Adipocyte (in vitro differentiated cells): ENCODE data around the gene LRRC46.

Experiments used
- DNase-seq: peaks from one replicate; pipeline ENCODE4 v3.0.0-alpha.2; 2015; ENCODE audit warnings: low read depth
- H3K27me3 ChIP-seq: replicated peaks from 2 replicates; pipeline ENCODE4 v1.7.0; 2013; ENCODE audit warnings: mild to moderate bottlenecking, low read length, moderate library complexity; ENCODE audit not compliant: control insufficient read depth, insufficient read depth
- H3K36me3 ChIP-seq: 2 replicates; pipeline ENCODE4 v1.7.0; 2013; ENCODE audit warnings: low read length, mild to moderate bottlenecking, moderate library complexity; ENCODE audit not compliant: control insufficient read depth, insufficient read depth, severe bottlenecking
- H3K4me1 ChIP-seq: 2 replicates; pipeline ENCODE4 v1.7.0; 2013; ENCODE audit warnings: mild to moderate bottlenecking, low read length, moderate library complexity; ENCODE audit not compliant: control insufficient read depth, insufficient read depth
- H3K4me3 ChIP-seq: 2 replicates; pipeline ENCODE4 v1.7.0; 2013; ENCODE audit warnings: mild to moderate bottlenecking, low read length, moderate library complexity
- H3K9ac ChIP-seq: 2 replicates; pipeline ENCODE4 v1.7.0; 2013; ENCODE audit warnings: mild to moderate bottlenecking, low read length, moderate library complexity
- H3K9me3 ChIP-seq: 2 replicates; pipeline ENCODE4 v1.7.0; 2013; ENCODE audit warnings: mild to moderate bottlenecking, low read length, moderate library complexity; ENCODE audit not compliant: control insufficient read depth

The LRRC46 gene

DNA sequence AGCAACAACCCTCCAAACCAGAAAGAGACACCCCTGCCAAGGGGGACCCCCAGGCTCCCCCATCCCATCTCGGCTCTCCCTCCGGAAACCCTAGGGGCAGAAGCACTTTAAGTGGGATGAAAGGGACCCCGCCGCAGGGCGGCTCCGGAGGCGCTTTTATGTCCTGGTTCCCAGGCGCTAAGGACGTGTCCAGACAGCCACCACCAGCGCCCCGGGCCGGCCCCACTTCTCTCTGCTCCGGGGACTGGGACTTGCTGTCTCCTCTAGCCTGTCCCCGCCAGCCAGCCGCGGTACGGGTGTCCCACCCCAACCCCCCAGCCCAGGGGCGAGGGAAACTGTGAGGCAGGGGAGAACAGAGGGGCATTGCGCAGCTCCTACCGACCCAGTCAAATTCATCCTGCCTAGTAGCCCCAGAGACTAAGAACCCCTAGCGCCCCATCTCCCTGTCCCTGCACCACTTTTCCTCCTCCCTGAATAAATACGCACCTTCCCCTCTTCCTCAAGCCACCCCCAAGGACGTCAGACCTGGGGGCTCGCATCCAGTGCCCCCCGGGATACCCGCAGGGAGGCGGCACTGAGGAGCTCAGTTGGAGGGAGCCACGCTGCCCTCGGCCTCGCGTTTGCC is 15.4 kb downstream of the LRRC46 start:
- Histone ChIP-seq H3K4me3 (no peak overlapping the region), H3K27me3 (peaks cover 52% of the 10 kb centered on the region), H3K36me3 (no peaks in the 10 kb centered on the region), H3K4me1 (peaks cover 3% of the 10 kb centered on the region), H3K9me3 (no peaks in the 10 kb centered on the region), H3K9ac (no peak overlapping the region)
- DNase-seq = no peak

DNA sequence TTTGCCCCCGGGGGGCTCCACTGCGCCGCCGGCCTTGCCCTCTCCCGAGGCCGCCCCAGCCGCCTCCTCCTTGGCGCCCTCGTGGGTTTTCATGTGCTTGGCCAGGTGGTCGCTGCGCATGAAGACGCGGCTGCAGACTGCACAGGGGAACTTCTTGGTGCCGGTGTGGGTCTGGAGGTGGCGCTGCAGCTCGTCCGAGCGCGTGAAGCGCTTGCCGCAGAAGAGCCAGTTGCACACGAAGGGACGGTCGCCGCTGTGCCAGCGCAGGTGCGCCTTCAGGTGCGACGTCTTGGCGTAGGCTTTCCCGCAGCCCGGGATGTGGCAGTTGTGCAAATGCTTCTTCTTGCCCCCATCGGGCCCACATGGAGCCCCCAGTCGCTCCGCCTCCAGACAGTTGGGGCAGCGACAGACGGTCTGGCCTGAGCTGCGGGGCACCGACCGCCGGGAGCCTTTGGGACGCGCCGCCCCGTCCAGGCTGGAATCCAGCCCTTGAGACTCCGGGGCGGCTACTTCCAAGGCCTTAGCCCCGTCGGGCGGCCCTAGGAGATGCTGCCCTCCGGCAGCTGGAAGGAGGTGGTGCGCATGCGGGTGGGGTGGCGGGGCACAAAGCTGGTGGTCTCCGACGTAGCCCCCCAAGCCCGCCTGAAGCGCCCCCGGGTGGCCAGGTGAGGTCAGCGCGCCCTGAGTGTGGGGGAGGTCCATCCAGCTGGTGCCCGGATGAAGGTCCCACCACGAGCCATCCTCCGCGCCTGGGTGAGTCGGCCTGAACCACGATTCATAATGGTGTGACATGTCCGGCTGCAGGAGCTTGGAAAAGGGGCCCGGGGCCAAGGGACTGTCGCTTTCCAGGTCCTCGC is 16.1 kb downstream of the LRRC46 start:
- DNase-seq = peak; percentile 23
- no peak overlapping the region for H3K9ac ChIP-seq
- no peak overlapping the region for H3K4me3 ChIP-seq
- peaks cover 59% of the 10 kb centered on the region for H3K27me3 ChIP-seq
- peaks cover 3% of the 10 kb centered on the region for H3K4me1 ChIP-seq
- H3K36me3 ChIP-seq = no peaks in the 10 kb centered on the region
- no peaks in the 10 kb centered on the region for H3K9me3 ChIP-seq

DNA sequence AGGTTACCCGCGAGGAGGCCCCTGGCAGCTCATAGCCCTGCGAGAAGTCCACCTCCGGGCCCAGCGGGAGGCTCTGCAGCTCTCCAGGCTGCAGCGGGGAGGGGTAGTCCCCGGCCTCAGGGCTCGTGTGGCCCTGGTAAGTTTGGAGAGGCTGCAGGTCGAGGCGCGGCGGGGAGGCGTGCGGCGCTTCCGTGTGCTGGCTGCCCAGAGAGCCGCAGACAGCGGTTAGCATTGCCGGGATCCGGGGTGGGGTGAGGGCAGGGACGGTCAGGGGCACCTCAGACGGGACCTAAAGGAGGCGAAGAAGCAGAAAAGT is 16.7 kb downstream of the LRRC46 start:
- Histone ChIP-seq H3K36me3 (no peaks in the 10 kb centered on the region), H3K4me1 (peaks cover 3% of the 10 kb centered on the region), H3K4me3 (no peak overlapping the region), H3K9ac (no peak overlapping the region), H3K9me3 (no peaks in the 10 kb centered on the region), H3K27me3 (peaks cover 65% of the 10 kb centered on the region)
- DNase-seq = no peak

DNA sequence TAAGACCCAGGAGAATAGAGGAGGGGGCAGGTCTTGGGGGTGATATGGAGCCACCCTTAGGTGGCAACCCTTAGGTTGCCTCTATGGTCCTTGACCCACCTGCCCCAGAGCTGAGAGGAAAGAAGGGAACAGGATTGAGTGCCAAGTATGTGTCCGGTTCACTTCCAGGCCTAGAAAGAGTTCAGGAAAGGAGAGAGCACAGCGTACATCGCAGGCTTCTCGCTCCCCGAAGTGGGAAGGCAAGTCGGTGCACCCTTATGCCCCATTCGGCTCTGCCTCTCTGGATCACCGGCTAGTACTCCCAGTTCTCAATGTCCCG is 18.9 kb downstream of the LRRC46 start:
- Histone ChIP-seq H3K9ac (no peak overlapping the region), H3K27me3 (peaks cover 82% of the 10 kb centered on the region), H3K4me3 (no peak overlapping the region), H3K4me1 (peaks cover 3% of the 10 kb centered on the region), H3K9me3 (no peaks in the 10 kb centered on the region), H3K36me3 (no peaks in the 10 kb centered on the region)
- DNase-seq = no peak

DNA sequence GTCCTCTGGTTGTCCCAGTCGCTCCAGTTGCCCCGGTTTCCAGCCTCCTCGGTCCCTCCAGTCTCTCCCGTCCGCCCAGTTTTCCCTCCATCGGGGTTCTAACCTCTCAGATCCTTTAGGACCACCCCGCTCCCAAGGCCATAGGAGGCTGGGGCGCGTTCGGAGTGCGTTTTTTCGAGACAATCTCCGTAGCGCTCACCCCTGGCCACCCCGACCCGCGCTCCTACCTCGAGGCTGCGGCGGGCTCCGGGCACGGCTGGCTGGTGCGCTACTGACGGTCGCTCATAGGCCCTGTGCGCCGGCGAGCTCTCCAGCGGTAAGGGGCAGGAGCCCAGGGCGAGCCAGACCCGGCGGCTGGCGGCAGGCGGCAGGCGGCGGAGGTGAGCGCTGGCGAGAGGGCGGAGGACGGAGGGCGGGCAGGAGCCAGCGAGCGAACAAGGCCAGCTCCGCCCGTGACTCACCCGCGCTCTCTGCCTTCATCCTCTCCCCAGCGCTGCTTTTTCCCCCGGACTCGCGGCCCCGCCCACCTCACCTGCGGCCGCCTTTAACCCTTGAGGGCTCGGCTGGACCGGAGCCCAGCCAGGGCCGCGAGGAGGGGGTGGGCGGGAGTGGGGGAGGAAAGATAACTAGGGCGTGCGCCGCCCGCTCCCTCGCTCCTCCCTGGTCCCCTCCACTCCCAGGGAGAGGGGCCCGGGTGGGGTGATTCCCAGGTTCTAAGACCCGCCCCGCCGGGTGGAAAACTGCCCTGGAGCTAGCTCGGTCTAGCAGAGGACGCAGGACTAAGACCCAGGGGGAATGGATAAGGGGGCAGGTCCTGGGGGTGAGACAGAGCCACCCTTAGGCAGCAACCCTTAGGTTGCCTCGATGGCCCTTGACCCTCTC is 19.5 kb downstream of the LRRC46 start, which contains the start of gene SP6:
Gene SP6 (minus strand): TSS at position 472 of the 882 bp plus-strand sequence. CDS start 2,734 bp downstream, outside the sequence.
- Histone ChIP-seq H3K9ac (no peak within 1 kb of the TSS), H3K27me3 (peaks cover 82% of the 10 kb centered on the region), H3K4me1 (peaks cover 3% of the 10 kb centered on the region), H3K9me3 (no peaks in the 10 kb centered on the region), H3K4me3 (peak within 1 kb of the TSS; percentile 27), H3K36me3 (no peaks in the 10 kb centered on the region)
- DNase-seq = peak; percentile 72

DNA sequence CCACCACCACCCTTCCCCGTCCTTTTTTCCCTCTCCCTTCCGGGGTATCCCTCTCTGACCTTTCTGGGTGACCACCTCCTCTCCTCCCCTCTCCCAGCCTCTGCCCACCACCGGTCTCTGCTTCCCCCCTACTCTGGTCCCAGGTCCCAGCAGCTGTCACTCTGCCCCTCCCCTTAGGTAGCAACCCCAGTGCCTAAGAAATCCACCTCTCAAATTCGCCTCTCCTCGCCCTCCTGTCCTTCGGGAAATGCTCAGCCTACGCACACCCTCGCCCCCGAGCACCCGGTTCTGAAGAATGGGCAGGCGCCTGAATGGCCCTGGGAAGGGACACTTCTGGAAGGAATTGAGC is 20.3 kb downstream of the LRRC46 start:
- H3K4me3 ChIP-seq = no peak overlapping the region
- no peaks in the 10 kb centered on the region for H3K36me3 ChIP-seq
- H3K9ac ChIP-seq = no peak overlapping the region
- peaks cover 3% of the 10 kb centered on the region for H3K4me1 ChIP-seq
- H3K9me3 ChIP-seq = no peaks in the 10 kb centered on the region
- H3K27me3 ChIP-seq = peaks cover 82% of the 10 kb centered on the region
- no peak for DNase-seq

DNA sequence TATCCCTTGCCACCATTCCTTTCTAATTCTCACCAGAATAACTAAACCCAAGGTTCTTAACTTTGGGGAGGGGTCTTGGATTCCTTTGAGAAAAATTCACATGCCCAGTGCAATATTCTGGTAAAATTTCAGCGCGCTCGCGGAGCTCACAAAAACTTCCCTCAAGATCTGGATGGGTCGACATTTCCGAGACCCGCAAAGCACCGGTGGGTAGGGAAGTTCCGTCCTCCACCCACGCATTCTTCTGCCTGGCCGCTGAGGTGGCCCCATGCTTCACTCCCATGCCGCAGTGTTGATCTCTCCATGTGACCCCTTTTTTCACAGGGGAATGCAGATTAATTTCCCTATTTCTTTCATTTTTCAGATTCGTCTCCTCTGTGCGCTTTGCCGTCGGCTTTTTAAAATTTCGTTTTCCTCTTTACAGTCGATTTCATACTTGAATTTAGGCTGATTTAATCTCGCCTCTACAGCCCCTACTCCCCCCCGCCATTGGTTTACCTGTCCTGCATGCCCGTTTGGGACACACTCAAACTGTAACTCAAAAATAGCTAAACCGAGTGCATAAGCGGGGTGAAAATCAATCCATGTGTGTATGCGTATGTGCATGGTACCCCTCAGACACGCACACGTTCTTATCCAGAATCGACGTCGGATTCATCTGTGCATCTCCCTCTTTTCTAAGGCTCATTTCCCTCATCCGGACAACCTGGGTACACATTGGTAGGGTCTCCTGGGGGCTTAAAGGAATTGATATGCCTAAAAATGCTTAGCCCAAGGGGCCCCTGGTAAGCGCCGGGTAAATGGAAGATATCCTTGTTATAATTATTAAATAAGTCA is 20.9 kb downstream of the LRRC46 start:
- H3K9me3 ChIP-seq = no peaks in the 10 kb centered on the region
- H3K9ac ChIP-seq = no peak overlapping the region
- peaks cover 82% of the 10 kb centered on the region for H3K27me3 ChIP-seq
- H3K4me3 ChIP-seq = no peak overlapping the region
- peaks cover 3% of the 10 kb centered on the region for H3K4me1 ChIP-seq
- no peaks in the 10 kb centered on the region for H3K36me3 ChIP-seq
- DNase-seq = no peak

DNA sequence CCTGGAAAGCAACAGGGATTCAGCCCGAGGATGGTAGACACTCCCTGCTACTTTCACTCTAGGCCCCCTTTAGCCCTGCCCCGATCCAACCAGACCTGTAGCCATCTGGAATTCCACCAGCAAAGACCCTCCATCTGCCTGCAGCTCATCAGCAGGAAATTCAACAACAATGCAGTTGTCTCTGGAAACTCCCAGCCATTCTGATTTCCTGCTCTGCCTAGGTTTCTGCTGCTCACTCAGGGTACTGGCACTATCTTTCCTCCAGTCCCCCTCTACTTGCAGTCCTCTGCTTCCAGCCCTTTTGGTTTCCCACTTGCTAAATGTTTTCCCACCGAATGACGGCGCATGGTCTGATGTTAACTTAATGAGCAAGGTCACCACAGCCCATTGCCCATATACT is 22.1 kb downstream of the LRRC46 start:
- peaks cover 3% of the 10 kb centered on the region for H3K4me1 ChIP-seq
- H3K9ac ChIP-seq = no peak overlapping the region
- peaks cover 75% of the 10 kb centered on the region for H3K27me3 ChIP-seq
- no peak for DNase-seq
- H3K4me3 ChIP-seq = no peak overlapping the region
- no peaks in the 10 kb centered on the region for H3K36me3 ChIP-seq
- H3K9me3 ChIP-seq = no peaks in the 10 kb centered on the region

DNA sequence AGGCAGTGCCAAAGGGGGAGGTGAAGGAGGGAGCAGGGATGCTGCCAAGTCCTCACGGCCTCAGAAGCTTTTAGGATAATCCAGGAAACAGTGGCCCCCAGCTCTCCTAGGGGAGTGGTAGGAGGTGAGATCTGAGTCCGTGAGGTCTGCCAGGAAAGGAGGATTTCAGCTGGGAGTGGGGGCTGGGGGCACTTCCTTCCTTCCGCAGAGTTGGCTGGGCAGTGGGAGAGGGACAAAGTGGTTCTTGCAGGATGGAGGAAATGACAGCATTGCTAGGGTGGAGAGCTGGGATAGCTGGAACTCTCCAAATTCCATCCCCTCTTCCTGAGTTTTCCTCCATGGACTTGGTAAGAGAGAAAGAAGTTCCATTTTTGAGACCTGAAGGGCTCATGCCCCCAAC is 24.3 kb downstream of the LRRC46 start:
- Histone ChIP-seq H3K9me3 (no peaks in the 10 kb centered on the region), H3K9ac (no peak overlapping the region), H3K36me3 (no peaks in the 10 kb centered on the region), H3K4me3 (no peak overlapping the region), H3K4me1 (peaks cover 3% of the 10 kb centered on the region), H3K27me3 (peaks cover 67% of the 10 kb centered on the region)
- DNase-seq = no peak

DNA sequence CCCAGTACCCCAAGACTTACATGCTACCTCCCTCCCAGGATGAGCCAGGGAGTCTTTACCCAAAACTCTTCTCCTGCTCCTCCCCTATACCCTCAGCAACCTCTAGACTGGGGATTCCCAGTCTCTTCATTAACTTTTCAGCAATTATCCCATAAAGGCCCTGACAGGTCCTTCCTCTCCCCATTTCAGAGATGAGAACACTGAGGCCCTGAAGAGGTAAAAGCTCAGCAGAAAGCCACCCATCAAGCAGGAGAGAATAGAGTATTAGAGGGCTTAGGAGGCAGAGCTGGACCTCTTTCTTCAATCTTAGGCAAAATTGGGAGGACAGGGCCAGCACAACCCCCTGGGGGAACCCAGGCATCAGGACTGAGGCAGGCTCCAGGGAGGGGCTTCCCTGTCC is 25.4 kb downstream of the LRRC46 start:
- no peak overlapping the region for H3K4me3 ChIP-seq
- H3K9me3 ChIP-seq = no peaks in the 10 kb centered on the region
- no peak overlapping the region for H3K9ac ChIP-seq
- no peaks in the 10 kb centered on the region for H3K4me1 ChIP-seq
- peaks cover 65% of the 10 kb centered on the region for H3K27me3 ChIP-seq
- DNase-seq = no peak
- no peaks in the 10 kb centered on the region for H3K36me3 ChIP-seq
